Activated CD8-positive, alpha-beta memory T cell treated with anti-CD3 and anti-CD28 coated beads, Interleukin-2, amount 50 U/mL, for 24 hours (primary cell): ENCODE data around the gene AUTS2.

ENCODE experiments used
- DNase-seq: peaks from one replicate; pipeline ENCODE4 v3.0.0-alpha.2; 2020; ENCODE audit errors: extremely low read depth

Gene AUTS2

GRCh38 chr7:69982197-69982596, 383.9 kb downstream of the AUTS2 start:
- DNase-seq: no peak

GRCh38 chr7:69989551-69989950, 391.3 kb downstream of the AUTS2 start:
- DNase-seq: no peak

GRCh38 chr7:69992938-69993337, 394.7 kb downstream of the AUTS2 start:
- DNase-seq: no peak

- no peak for DNase-seq
These were observed 395.9 kb downstream of the AUTS2 start for GRCh38 chr7:69994218-69994617.

GRCh38 chr7:69994886-69995542, 396.7 kb downstream of the AUTS2 start:
- no peak for DNase-seq

GRCh38 chr7:69996121-69996520, 397.8 kb downstream of the AUTS2 start:
- no peak for DNase-seq

GRCh38 chr7:70000737-70001348, 402.6 kb downstream of the AUTS2 start:
- no peak for DNase-seq

GRCh38 chr7:70005480-70005879, 407.2 kb downstream of the AUTS2 start:
- no peak for DNase-seq

GRCh38 chr7:70005891-70006260, 407.6 kb downstream of the AUTS2 start:
- DNase-seq: no peak

- no peak for DNase-seq
These were observed 408.1 kb downstream of the AUTS2 start for GRCh38 chr7:70006261-70006920.

- no peak for DNase-seq
These were observed 410.2 kb downstream of the AUTS2 start for GRCh38 chr7:70008466-70008865.

- DNase-seq: no peak
These were observed 416.4 kb downstream of the AUTS2 start for GRCh38 chr7:70014472-70015177.

- no peak for DNase-seq
These were observed 417.1 kb downstream of the AUTS2 start for GRCh38 chr7:70015353-70015752.

- no peak for DNase-seq
These were observed 417.9 kb downstream of the AUTS2 start for GRCh38 chr7:70016044-70016770.

GRCh38 chr7:70017357-70017756, 419.1 kb downstream of the AUTS2 start:
- no peak for DNase-seq

- DNase-seq: no peak
These were observed 420.4 kb downstream of the AUTS2 start for GRCh38 chr7:70018700-70019099.

- no peak for DNase-seq
These were observed 429.6 kb downstream of the AUTS2 start for GRCh38 chr7:70027867-70028266.

- DNase-seq: no peak
These were observed 430.3 kb downstream of the AUTS2 start for GRCh38 chr7:70028620-70029019.

GRCh38 chr7:70029993-70030392, 431.7 kb downstream of the AUTS2 start:
- no peak for DNase-seq

GRCh38 chr7:70030745-70031144, 432.5 kb downstream of the AUTS2 start:
- DNase-seq: no peak

GRCh38 chr7:70031245-70031644, 433.0 kb downstream of the AUTS2 start:
- DNase-seq: no peak

- no peak for DNase-seq
These were observed 434.4 kb downstream of the AUTS2 start for GRCh38 chr7:70032649-70033048.
